BLaER1 treated with 17β-estradiol and CSF1 and Interleukin-3, amounts not matched to agents 10 nM and 100 nM (cell line): Measurements from ENCODE around the gene SHANK1.
A peak's percentile ranks its signal among the peaks of the same experiment; 100 is the strongest.
"Not testable (repeated sequence)": the region's sequence is repeated elsewhere in the genome, so short reads cannot be mapped to it uniquely, and the experiment has no call there.

Source experiments
- H3K27ac ChIP-seq, 11 experiments: shearing (Covaris generic); formaldehyde crosslinking; 2 replicates each; pipeline ENCODE4 v1.8.1; 2022
- H3K27me3 ChIP-seq, 11 experiments: shearing (Covaris generic); formaldehyde crosslinking; 2 replicates each; pipeline ENCODE4 v1.8.1; 2022
- H3K36me3 ChIP-seq, 11 experiments: shearing (Covaris generic); formaldehyde crosslinking; 2 replicates each; pipeline ENCODE4 v1.8.1; 2022
- H3K4me1 ChIP-seq, 10 experiments: shearing (Covaris generic); formaldehyde crosslinking; 2 replicates each; pipeline ENCODE4 v1.8.1; 2022
- H3K4me2 ChIP-seq, 11 experiments: shearing (Covaris generic); formaldehyde crosslinking; 2 replicates each; pipeline ENCODE4 v1.8.1; 2022
- H3K4me3 ChIP-seq, 10 experiments: shearing (Covaris generic); formaldehyde crosslinking; 2 replicates each; pipeline ENCODE4 v1.8.1; 2022
- H3K9ac ChIP-seq, 11 experiments: shearing (Covaris generic); formaldehyde crosslinking; 2 replicates each; pipeline ENCODE4 v1.8.1; 2022
- H3K9me3 ChIP-seq, 11 experiments: shearing (Covaris generic); formaldehyde crosslinking; replicated peaks in 1 of 11; 2 replicates each; pipeline ENCODE4 v1.8.1; 2022
- H4K20me1 ChIP-seq, 11 experiments: shearing (Covaris generic); formaldehyde crosslinking; 2 replicates each; pipeline ENCODE4 v1.8.1; 2022
- Cebpa-rat ChIP-seq, 11 experiments: shearing (Covaris generic); IDR thresholded peaks; 2 replicates each; pipeline ENCODE4 v1.8.1; 2022

SHANK1 gene

GRCh38 chr19:50753879-50754278, 34.3 kb upstream of the SHANK1 start:
- peaks cover 0 to 24% (median 13%) of the 10 kb centered on the region in 10 experiments; a peak in 14 of 20 replicates for H3K4me1 ChIP-seq
- H4K20me1 ChIP-seq, result no peaks in the 10 kb centered on the region
- H3K36me3 ChIP-seq, result no peaks in the 10 kb centered on the region
- no peak overlapping the region for H3K4me3 ChIP-seq
- no peaks in the 10 kb centered on the region for H3K9me3 ChIP-seq
- no peak overlapping the region for H3K9ac ChIP-seq
- H3K27ac ChIP-seq, result no peak overlapping the region
- H3K27me3 ChIP-seq, result no peaks in the 10 kb centered on the region
- no peak overlapping the region for H3K4me2 ChIP-seq
- TF ChIP-seq Cebpa-rat (IDR thresholded peaks at IDR 0.05), result no peak

GRCh38 chr19:50750010-50750409, 30.4 kb upstream of the SHANK1 start:
- Histone ChIP-seq H3K36me3 (no peaks in the 10 kb centered on the region), H3K27ac (peak overlapping the region in 1 of 11 experiments; percentile 10; a peak in 1 of 22 replicates), H3K9me3 (no peaks in the 10 kb centered on the region), H4K20me1 (no peaks in the 10 kb centered on the region), H3K4me3 (no peak overlapping the region), H3K4me2 (peak overlapping the region in 8 of 11 experiments; percentile 2 to 70 (median 55); a peak in 14 of 22 replicates), H3K4me1 (peaks cover 0 to 26% (median 13%) of the 10 kb centered on the region in 10 experiments; a peak in 14 of 20 replicates), H3K9ac (no peak overlapping the region), H3K27me3 (no peaks in the 10 kb centered on the region)
- no peak for TF ChIP-seq Cebpa-rat (IDR thresholded peaks at IDR 0.05)

GRCh38 chr19:50749490-50749889, 29.9 kb upstream of the SHANK1 start:
- Histone ChIP-seq H4K20me1 (no peaks in the 10 kb centered on the region), H3K36me3 (no peaks in the 10 kb centered on the region), H3K4me3 (no peak overlapping the region), H3K4me2 (peak overlapping the region in 8 of 11 experiments; percentile 2 to 70 (median 55); a peak in 14 of 22 replicates), H3K27me3 (no peaks in the 10 kb centered on the region), H3K27ac (peak overlapping the region in 1 of 11 experiments; percentile 10; a peak in 1 of 22 replicates), H3K4me1 (peaks cover 0 to 26% (median 13%) of the 10 kb centered on the region in 10 experiments; a peak in 14 of 20 replicates), H3K9ac (0 out of 22 replicates have a peak overlapping the region, but pooled peaks of 1 of the 11 experiments have one; percentile 13), H3K9me3 (no peaks in the 10 kb centered on the region)
- TF ChIP-seq Cebpa-rat (IDR thresholded peaks at IDR 0.05), result no peak

GRCh38 chr19:50747141-50747540, 27.5 kb upstream of the SHANK1 start:
- not testable (repeated sequence) for H3K36me3 ChIP-seq, H3K9ac ChIP-seq, H4K20me1 ChIP-seq, H3K27ac ChIP-seq, H3K4me3 ChIP-seq, H3K4me2 ChIP-seq, H3K9me3 ChIP-seq, H3K27me3 ChIP-seq
- peaks cover 0 to 26% (median 13%) of the 10 kb centered on the region in 10 experiments; a peak in 14 of 20 replicates for H3K4me1 ChIP-seq

DNA sequence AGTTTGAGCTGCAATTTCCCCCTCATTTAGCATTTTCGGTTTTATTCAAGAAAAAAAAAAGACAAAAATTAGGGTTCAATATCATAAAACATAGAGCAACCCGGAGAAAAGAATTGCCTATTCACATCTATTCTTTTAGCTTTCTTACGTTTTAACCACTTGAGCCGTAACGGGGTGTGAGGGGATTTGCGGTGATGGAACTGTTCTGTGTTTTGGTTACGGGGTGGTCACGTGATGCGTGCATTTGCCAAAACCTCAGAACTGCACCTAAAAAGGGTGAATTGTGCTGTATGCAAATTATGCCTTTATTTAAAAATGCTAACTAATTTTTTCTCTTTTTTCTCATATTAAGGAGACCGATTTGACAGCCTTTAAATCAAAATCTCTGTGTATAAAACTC, 25.6 kb upstream of the SHANK1 start:
- H3K27me3 ChIP-seq, result no peaks in the 10 kb centered on the region
- no peaks in the 10 kb centered on the region for H4K20me1 ChIP-seq
- no peaks in the 10 kb centered on the region for H3K9me3 ChIP-seq
- no peaks in the 10 kb centered on the region for H3K36me3 ChIP-seq
- no peak overlapping the region for H3K9ac ChIP-seq
- no peak for TF ChIP-seq Cebpa-rat (IDR thresholded peaks at IDR 0.05)
- H3K4me1 ChIP-seq, result peaks cover 0 to 15% (median 11%) of the 10 kb centered on the region in 10 experiments; a peak in 14 of 20 replicates
- H3K4me2 ChIP-seq, result no peak overlapping the region
- no peak overlapping the region for H3K27ac ChIP-seq
- H3K4me3 ChIP-seq, result no peak overlapping the region

DNA sequence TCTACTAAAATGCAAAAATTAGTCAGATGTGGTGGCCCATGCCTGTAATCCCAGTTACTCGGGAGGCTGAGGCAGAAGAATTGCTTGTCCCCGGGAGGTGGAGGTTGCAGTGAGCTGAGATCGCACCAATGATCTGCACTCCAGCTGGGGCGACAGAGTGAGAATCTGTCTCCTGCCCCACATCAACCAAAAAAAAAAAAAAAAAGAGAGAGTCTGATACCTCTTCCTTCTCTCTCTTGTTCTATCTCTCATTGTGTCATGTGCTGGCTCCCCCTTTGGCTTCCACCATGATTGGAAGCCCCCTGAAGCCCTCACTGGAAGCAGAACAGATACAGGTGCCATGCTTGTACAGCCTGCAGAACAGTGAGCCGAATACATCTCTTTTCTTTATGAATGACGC, 23.9 kb upstream of the SHANK1 start:
- no peak for TF ChIP-seq Cebpa-rat (IDR thresholded peaks at IDR 0.05)
- Histone ChIP-seq H3K4me1 (peaks cover 0 to 17% (median 13%) of the 10 kb centered on the region in 10 experiments; a peak in 13 of 20 replicates), H3K27ac (no peak overlapping the region), H3K27me3 (no peaks in the 10 kb centered on the region), H3K36me3 (no peaks in the 10 kb centered on the region), H3K9me3 (no peaks in the 10 kb centered on the region), H3K4me3 (no peak overlapping the region), H3K4me2 (no peak overlapping the region), H3K9ac (no peak overlapping the region), H4K20me1 (no peaks in the 10 kb centered on the region)

GRCh38 chr19:50741179-50741933, 21.8 kb upstream of the SHANK1 start:
- Histone ChIP-seq H3K9me3 (no peaks in the 10 kb centered on the region), H4K20me1 (no peaks in the 10 kb centered on the region), H3K4me2 (no peak overlapping the region), H3K9ac (no peak overlapping the region), H3K27ac (no peak overlapping the region), H3K4me1 (peaks cover 0 to 22% (median 15%) of the 10 kb centered on the region in 10 experiments; a peak in 13 of 20 replicates), H3K4me3 (no peak overlapping the region), H3K36me3 (no peaks in the 10 kb centered on the region), H3K27me3 (no peaks in the 10 kb centered on the region)
- no peak for TF ChIP-seq Cebpa-rat (IDR thresholded peaks at IDR 0.05)

DNA sequence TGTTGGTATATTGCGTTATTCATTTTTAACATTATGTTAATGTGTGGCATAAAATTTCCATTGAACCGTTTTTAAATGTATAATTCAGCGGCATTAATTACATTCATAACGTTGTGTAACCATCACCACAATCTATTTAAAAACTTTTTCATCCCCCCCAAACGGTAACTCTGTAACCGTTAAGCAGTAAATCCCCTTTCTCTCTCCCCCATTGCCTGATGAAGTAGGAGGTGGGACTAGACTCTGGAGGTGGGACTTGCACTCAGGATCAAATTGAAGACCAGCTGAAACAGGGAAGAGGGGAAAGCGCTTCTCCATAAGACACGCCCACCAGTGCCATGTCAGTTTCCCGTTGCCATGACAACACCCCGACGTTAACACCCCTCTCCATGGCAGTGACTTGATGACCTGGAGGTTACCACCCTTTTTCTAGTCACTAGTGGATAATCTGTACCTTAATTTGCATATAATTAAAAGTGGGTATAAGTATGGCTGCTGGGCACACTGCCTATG, 20.4 kb upstream of the SHANK1 start:
- TF ChIP-seq Cebpa-rat (IDR thresholded peaks at IDR 0.05), result no peak
- no peak overlapping the region for H3K27ac ChIP-seq
- H3K27me3 ChIP-seq, result no peaks in the 10 kb centered on the region
- no peak overlapping the region for H3K9ac ChIP-seq
- H3K36me3 ChIP-seq, result no peaks in the 10 kb centered on the region
- no peaks in the 10 kb centered on the region for H4K20me1 ChIP-seq
- peak overlapping the region in 4 of 11 experiments; percentile 14 to 29 (median 27); a peak in 3 of 22 replicates for H3K4me2 ChIP-seq
- H3K4me3 ChIP-seq, result no peak overlapping the region
- H3K4me1 ChIP-seq, result peaks cover 0 to 22% (median 15%) of the 10 kb centered on the region in 10 experiments; a peak in 13 of 20 replicates
- H3K9me3 ChIP-seq, result no peaks in the 10 kb centered on the region

DNA sequence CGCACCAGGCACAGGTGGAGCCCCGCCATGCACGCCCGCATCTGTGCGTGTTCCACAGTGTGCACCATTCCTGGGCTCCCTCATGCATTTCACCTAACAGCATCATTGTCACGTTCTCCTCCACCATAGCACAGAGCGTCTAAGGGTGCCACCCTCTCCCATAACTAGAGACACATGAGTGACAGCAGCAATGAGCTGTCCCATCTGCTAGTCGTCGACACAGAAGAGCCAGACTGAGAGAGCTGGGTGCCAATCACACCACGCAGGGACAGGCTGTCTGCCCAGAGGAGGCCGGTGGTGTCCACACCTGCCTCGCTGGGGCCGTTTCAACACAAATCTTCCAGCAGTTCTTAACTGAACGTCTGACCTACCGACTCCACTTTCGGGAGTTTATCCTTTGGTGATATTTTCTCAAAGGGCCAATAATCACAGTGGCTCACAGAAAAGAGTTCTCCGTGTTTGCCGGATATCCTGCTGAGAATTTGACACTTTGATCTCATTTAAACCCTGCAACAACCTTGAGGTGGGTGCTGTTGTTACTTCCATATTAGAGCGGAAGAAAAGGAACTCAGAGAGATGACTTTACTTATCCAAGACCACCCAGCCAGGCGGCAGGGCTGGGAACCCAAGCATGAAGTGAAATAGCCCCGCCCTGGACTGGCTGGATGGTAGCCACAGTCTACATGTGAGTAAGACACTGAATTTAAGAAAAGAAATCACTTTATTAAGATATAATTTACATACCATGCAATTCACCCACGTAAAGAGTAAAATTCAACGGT, 19.7 kb upstream of the SHANK1 start:
- no peak overlapping the region for H3K9ac ChIP-seq
- H3K27me3 ChIP-seq, result no peaks in the 10 kb centered on the region
- no peak overlapping the region for H3K27ac ChIP-seq
- no peaks in the 10 kb centered on the region for H3K9me3 ChIP-seq
- peaks cover 0 to 22% (median 15%) of the 10 kb centered on the region in 10 experiments; a peak in 13 of 20 replicates for H3K4me1 ChIP-seq
- TF ChIP-seq Cebpa-rat (IDR thresholded peaks at IDR 0.05), result no peak
- H4K20me1 ChIP-seq, result no peaks in the 10 kb centered on the region
- H3K4me3 ChIP-seq, result no peak overlapping the region
- H3K4me2 ChIP-seq, result peak overlapping the region in 8 of 11 experiments; percentile 0 to 38 (median 29); a peak in 11 of 22 replicates
- no peaks in the 10 kb centered on the region for H3K36me3 ChIP-seq
